GM18951 (cell line): Measurements from ENCODE around the gene SKI.
"Not testable (repeated sequence)": the region's sequence is repeated elsewhere in the genome, so short reads cannot be mapped to it uniquely, and the experiment has no call there.

ENCODE experiments used
- POLR2A ChIP-seq: IDR thresholded peaks from 4 replicates; pipeline ENCODE4 v1.6.1; 2011; ENCODE audit warnings: mild to moderate bottlenecking; ENCODE audit not compliant: insufficient read length, insufficient read depth; ENCODE audit errors: extremely low read depth
- in situ Hi-C: fragments of 300-500 bp; cut with MboI; formaldehyde crosslinking; loops from one replicate; pipeline ENCODE4 v1.12.0; 2022; ENCODE audit warnings: low sequenced_read_pairs, mixed read lengths, inconsistent platforms; ENCODE audit not compliant: unreplicated experiment

Gene SKI

DNA sequence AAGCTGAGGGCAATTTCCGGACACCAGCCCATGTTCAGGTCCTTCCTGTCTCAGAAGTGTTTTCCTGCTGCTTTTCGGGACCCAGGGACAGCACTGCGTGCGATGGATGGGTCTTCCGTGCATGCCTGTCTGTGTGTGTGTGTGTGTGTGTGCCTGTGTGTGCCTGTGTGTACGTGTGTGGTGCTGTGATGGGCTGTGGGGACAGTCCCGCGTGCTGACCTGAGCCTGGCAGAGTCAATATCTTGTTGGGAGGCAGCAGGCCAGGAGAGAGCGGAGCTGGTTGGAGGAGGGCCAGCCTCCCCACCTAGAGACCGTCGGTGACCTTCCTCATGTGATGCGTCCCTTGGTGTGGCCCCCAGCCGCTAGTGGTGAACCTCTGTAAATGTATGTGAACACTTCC lies 13.7 kb downstream of the SKI start:
- in situ Hi-C loops: no loop called here
- no peak for TF ChIP-seq POLR2A

DNA sequence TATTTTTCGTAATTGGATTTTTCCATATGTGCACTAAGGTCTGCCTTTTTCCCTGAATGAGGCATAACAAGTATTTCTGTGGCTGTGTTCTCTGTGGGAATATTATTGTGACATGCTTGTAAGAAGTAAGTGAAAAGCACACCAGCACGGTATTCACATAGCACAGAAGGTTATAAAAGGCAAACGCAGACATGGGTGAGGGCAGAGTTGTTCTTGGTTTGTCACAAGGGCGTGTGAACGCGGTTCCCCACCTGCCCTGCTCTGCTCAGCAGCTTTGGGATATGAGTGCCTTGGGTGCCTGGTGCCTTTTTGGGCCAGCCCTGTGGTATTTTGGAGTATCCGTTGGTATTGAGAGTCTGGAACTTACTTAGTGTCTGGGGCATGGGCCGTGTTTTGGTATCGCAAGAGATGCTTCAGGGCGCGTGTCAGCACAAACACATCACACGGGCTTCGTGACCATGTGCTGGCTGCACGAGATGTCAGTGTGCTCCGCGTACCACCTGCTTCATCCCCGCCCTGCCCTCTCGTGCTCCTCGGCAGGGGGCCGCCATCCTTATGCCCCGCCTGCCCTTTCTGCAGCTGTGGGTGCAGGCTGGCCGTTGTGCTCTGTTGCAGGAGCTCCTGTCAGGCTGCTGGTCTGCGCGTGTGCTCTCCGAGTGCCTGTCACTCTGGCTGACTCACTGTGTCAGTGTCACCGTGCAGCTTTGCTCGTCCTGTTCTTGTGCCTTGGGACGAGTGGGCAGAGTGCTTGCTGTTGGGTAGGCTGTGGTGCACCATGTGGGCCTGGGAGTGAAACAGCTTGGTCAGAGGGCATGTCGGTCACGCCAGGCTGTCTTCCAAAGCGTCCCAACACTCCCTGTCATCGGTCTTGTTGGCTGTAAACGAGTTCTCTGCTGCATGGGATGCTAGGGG lies 15.0 kb downstream of the SKI start:
- in situ Hi-C loops: no loop called here

DNA sequence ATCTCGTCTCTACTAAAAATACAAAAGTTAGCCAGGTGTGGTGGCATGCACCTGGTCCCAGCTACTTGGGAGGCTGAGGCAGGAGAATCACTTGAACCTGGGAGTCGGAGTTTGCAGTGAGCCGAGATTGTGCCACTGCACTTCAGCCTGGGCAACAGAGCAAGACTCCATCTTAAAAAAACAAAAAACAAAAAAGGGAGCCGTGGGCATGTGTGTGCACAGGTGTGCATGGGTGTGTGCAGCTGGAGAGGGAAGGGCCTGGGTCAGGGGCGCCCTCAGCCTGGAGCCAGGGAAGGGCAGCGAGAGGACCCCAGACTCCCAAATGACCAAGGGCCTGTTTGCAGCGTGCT lies 18.9 kb downstream of the SKI start:
- in situ Hi-C loops: not testable (repeated sequence)

More for the DNA sequence above, 15.0 kb downstream of the SKI start:
- TF ChIP-seq POLR2A: no peak

DNA sequence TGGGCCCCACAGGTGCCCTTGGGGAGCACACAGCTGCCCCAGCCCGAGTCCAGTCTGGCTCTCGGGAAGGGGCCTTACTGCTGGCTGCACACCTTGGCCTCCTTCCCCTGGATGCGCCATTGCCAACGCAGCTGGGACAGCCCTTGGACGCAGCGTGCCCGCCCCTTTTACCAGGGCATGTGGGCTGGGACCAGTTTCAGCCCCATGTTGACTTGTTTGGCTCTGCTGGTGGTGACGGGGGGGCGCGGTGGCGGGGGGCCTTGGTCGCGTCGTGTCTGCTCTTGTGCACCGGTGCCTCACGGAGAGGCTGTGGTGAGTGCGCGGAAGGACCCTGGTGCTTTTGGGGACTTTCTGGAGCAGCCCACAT lies 19.6 kb downstream of the SKI start:
- no peak for TF ChIP-seq POLR2A
- in situ Hi-C loops: no loop called here

DNA sequence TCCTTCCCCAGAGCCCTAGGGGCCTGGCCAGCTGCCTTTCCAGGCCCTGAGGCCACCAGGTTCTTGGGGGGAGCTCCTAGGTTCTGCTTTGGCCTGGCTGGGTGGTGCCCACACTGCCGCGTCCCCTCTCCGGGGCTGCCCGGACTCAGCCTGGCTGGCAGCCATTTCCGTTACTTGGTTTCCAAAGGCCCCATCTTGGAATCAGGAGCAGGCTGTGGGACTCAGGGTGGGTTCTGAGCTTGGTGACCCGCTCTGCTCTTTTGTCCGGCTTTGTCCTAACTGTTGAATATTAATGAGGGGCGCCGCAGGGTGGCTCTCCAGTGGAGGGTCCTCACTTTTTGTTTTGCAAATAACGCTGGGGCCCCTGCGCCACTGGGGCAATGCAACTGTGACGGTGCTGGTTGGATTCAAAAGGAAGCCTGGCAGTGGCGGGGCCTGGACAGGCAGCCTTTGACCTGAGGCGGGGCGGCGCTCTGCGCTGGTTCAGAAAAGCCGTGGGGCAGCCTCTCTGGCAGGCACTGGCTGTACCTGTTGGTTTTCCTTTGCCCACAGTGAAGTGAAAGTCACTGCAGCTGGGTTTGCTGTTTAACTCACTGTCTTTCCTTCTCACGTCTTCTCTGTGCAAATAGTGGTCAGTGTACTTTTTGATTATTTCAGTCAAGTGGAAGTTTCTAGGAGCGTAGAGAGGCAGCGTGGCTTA lies 20.2 kb downstream of the SKI start:
- in situ Hi-C loops: no loop called here
- TF ChIP-seq POLR2A: no peak

DNA sequence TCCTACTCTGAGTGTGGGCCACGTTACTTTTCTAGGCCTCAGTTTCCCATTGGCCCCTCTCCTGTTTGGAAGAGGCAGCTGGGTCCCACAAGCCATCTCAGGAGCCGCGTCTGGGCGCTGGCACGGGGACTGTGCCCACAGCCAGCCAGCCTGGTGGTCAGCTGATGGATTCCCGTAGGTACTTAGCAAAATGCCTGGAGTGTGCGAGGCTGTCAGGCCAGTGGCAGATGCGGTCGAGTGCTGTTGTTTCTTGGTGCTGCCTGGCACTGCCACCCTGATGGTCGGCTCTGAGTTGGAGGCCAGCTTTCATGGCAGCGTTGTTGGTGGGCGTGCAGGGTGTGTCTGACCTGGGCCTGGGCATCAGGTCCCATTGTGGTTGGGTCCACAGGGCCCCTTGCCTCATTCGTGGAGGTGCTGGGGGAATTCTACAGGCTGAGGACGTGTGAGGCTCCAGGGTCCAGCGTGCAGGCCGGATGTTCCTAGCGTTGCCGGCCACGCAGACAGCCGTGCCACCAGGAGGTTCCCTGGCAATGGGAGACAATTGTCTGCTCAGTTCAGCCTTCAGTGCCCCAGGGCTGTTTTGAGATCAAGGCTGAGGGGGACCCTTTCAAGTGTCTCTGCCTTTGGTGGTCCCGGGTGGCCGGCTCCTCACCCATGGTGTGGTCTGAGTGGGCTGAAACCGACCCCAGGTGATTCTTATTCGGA lies 20.9 kb downstream of the SKI start:
- in situ Hi-C loops: no loop called here
- TF ChIP-seq POLR2A: no peak

DNA sequence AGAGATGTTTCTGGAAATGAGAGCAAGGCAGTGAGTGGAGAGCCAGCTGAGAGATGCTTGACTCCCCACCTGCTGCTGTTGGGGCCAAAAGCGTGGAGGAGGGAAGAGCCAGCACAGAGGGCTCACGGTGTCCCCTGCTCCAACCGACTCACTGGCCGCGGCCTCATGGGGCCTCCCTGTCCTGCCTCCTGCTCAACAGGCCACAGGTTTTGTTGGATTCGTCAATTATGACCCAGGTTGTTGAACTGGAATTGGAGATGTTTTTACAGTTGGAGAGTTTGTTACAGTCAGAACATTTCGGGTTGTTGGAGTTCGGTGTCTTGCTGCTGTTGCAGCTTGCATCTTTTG lies 21.4 kb downstream of the SKI start:
- in situ Hi-C loops: no loop called here

DNA sequence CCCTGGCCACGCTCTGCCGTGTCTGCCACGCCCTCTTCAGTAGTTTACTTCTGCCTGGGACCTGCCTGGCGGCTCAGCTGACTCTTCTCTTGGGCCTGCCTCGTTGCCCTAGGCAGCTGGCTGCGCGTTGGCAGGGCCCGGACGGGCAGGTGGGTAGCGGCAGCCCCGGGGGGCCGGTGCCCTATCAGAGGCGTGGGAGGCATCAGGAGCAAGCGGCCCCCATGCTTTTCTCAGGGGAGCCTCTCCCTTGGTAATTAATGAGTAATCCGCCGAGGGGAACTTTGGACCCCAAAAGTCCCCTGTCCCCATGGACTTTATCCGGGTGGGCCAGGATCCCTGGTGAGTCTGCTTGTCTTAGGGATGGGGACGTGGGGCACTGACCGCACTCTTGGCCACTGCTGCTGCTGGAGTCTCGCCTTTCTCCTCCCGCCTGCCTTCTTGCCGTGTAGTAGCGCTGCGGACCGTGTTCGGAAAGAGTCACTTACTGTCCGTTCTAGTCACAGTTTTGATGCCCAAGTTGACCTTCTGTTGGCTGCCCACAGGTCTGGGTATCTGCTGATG lies 22.7 kb downstream of the SKI start:
- in situ Hi-C loops: no loop called here
- TF ChIP-seq POLR2A: no peak

More for the DNA sequence above, 21.4 kb downstream of the SKI start:
- TF ChIP-seq POLR2A: no peak

DNA sequence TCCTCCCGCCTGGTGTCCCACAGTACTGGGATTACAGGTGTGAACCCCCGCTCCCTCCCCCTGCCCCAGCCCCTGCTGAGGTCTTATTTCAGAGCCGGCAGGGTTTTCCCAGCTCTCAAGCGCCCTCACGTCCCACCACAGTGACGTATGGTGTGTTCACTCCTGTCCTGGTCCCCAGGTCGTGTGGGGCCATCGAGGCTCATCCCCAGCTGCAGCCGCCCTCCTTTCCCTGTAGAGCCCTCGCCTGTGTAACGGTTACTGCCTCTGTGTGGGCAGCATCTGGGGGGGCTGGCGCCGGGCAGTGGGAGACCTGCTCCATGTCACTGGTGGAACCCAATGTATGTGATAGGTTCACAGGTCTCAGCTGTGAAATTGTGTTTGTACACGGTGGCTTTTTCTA lies 23.2 kb downstream of the SKI start:
- in situ Hi-C loops: no loop called here
- no peak for TF ChIP-seq POLR2A

DNA sequence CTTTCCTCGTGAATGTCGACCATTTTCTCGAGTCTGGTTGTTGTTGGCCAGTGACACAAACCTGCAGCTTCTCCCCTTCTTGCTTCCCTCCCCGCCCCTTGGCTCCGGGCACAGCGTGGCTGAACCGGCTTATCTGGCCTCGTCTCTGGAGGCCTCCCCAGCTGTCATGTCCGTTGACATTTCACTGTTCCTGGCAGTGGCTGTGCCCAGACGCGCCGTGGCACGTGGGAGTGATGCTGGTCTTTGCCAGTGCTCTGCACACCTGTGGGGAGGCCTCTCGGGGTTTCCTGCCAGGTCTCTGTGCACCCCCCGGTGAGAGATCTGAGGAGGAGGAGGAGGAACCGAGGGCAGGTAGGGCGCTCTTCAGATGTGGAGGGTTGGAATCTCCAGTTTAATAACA lies 23.7 kb downstream of the SKI start:
- no peak for TF ChIP-seq POLR2A
- in situ Hi-C loops: no loop called here

DNA sequence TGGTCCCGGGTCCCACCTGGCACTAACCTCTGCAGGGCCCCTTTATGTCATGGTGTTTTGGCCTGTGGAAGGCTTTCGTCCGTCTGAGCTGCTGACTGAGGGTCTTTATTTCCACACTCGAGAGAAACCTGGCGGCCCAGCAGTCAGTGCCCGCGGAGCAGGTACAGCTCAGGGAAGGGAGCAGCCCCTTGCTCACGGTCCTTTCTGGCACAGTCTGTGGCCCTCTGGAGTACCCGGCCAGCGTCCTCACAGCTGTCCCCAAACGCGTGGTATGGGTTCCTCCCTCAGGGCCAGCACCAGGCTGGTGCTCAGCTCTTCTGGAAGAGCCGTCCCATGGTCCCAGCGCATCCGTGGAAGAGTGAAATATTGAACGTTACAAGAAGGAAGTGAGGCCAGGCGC lies 24.3 kb downstream of the SKI start:
- in situ Hi-C loops: no loop called here
- TF ChIP-seq POLR2A: no peak

DNA sequence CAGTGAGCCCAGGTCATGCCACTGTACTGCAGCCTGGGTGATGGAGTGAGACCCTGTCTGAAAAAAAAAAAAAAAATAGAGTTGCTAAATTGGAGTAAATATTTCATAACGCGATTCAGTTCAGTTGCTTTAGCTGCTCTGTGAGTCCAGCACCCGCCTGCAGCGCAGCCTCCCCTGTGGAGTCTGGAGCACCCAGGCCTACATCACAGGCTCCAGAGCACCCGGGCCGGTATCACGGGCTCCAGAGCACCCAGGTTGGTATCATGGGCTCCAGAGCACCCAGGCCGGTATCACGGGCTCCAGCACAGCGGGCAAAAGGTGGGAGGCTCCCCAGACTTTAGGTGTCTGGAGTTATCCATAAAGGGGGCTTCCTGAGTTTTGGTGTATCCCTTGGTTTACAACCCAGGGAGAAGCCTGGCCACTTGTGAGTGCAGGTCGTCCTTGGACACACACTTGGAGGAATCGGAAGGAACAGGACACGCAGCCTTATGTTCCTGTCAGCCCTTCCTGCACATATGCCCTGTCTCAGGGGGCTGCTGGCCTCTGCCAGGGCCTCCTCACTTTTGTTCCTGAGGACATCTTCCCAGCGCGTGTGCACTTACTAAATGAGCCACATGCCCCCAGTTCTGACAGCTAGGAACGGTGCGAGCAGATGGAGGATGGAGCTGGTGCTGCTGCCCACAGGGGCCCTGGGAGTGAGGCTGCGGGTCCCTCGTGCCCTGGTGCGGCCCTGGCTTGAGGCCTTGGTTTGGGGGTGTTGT lies 25.1 kb downstream of the SKI start:
- in situ Hi-C loops: no loop called here
- no peak for TF ChIP-seq POLR2A

DNA sequence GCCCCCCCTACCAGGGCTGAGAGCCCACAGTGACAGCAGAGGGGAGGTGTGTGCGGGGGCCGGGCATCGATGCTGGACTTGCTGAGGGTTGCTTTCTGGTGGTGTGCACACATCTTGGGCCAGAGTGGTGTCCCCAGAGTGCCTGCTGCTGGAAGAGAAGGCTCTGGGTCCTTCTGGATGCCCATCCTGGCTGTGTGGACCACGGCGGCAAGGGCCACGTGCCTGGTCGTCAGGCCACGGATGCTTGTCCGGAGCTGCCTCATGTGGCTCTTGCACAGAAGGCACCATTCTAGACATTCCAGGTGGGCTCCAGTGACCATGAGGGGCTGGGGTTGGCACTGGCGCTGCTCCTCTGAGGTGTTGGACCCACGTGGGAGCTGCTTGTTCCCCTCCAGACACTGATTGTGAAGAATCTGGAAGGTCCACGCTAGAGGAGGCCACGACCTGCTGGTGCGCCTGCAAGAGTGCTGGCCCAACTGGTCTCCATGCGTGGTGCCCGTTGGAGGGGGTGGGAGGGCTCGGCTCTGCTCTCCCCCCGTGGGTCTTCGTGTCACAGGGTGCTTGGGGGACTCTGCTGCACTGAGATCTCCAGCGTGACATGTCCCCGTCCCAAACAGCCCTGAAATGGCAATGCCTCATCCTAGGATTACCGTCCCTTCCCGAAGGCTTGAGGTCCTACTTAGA lies 25.8 kb downstream of the SKI start:
- TF ChIP-seq POLR2A: no peak
- in situ Hi-C loops: no loop called here

DNA sequence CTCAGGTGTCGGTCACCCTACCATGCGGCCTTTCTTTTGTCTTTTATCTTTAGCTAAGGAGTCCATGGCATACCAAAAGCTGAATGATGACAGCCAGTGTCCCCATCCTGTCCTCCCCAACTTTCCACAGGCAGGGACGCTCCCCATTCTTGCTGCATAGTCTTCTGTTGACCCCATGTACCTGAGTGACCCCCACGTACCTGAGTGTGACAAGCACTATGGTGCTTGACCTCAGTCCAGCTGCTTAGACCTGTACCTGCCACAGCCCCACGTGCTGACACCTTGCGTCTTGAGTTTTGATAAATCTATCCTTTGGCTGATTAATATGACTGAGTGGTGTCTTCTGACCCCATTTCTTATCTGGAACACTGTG lies 26.9 kb downstream of the SKI start:
- in situ Hi-C loops: no loop called here
- TF ChIP-seq POLR2A: no peak
